Heart right ventricle (tissue), 16 donors: ENCODE data around the gene TOX2. TPM values are rescaled to one million over a fixed set of nuclear protein-coding genes. Genes with fewer than 3 reads are reported as not detected.

ENCODE experiments used
- ATAC-seq, 8 donors: fragments of 200-7000 bp; cut with Tn5 transposase; one replicate each; pipeline ENCODE4 v1.9.1; 2020; ENCODE audit warnings: mild to moderate bottlenecking in 8 of 8, moderate library complexity in 8 of 8, moderate number of reproducible peaks in 1 of 8
- DNase-seq, 2 donors: peaks; one replicate each; pipeline ENCODE4 v3.0.0-alpha.2; 2020
- H3K27ac ChIP-seq, 10 donors: fragments of 200-600 bp; sonication (generic) in 2 of 10; one replicate each; pipeline versions ENCODE4 v1.5.0 to v1.8.0; 2020 to 2022; ENCODE audit warnings: mild to moderate bottlenecking in 3 of 10
- H3K27me3 ChIP-seq, 7 donors: fragments of 200-600 bp; one replicate each; pipeline ENCODE4 v1.8.0; 2021 to 2022; ENCODE audit warnings: mild to moderate bottlenecking in 2 of 7
- H3K36me3 ChIP-seq, 9 donors: fragments of 200-600 bp; sonication (generic) in 1 of 9; one replicate each; pipeline versions ENCODE4 v1.5.0 to v1.8.0; 2020 to 2022; ENCODE audit warnings: mild to moderate bottlenecking in 2 of 9
- H3K4me1 ChIP-seq, 9 donors: fragments of 200-600 bp; sonication (generic) in 1 of 9; one replicate each; pipeline versions ENCODE4 v1.5.0 to v1.8.0; 2020 to 2022; ENCODE audit warnings: mild to moderate bottlenecking in 4 of 9
- H3K4me3 ChIP-seq, 10 donors: fragments of 200-600 bp; sonication (generic) in 2 of 10; one replicate each; pipeline versions ENCODE4 v1.5.0 to v1.8.0; 2020 to 2022; ENCODE audit warnings: mild to moderate bottlenecking in 7 of 10, moderate library complexity in 2 of 10
- H3K9me3 ChIP-seq, 11 donors: fragments of 200-600 bp in 10 of 11; sonication (generic) in 2 of 11; one replicate each; pipeline versions ENCODE4 v1.5.0 to v1.8.0; 2013 to 2022; ENCODE audit warnings: mild to moderate bottlenecking in 2 of 11, control low read depth in 1 of 11, moderate library complexity in 1 of 11
- CTCF ChIP-seq, 9 donors: fragments of 200-600 bp; sonication (generic) in 2 of 9; IDR thresholded peaks; one replicate each; pipeline versions ENCODE4 v1.5.0 to v1.8.0; 2021 to 2022; ENCODE audit warnings: antibody characterized with exemption in 9 of 9, mild to moderate bottlenecking in 5 of 9, moderate library complexity in 1 of 9
- WGBS, 2 donors: extraction: QIAGEN DNeasy Blood & Tissue Kit; methylation state at CpG; one replicate each; pipeline ENCODE4 v1.1.7; 2013; ENCODE audit warnings: inconsistent platforms in 1 of 2; 5-methylcytosine and 5-hydroxymethylcytosine counted together
- intact Hi-C, 10 donors: fragments of 100-400 bp; cut with DNase I; formaldehyde crosslinking; loops; one replicate each; pipeline versions ENCODE4 v1.11.1 to v1.14.2; 2022
- polyA plus RNA-seq, 2 donors: library from polyadenylated mRNA; stranded (reverse); fragments of 200-250 nt; gene quantifications; one replicate each; pipeline ENCODE4 v1.2.3, GENCODE V29; 2013
- total RNA-seq, 10 donors: library from RNA; stranded (reverse); fragmentation: NEBNext Ultra II Directional in 3 of 10; extraction: Animal tissue kit (Norgen Biotek cat#: 25700) in 3 of 10; gene quantifications; one replicate each; pipeline versions ENCODE4 v1.2.1 to v1.2.4, GENCODE V29; 2021 to 2023
- donor health status: Arrhythmogenic right ventricular cardiomyopathy.
- donor health status: ischemic (EF 13 %, LVEDD 7.1; RV severe dilation, severe dysfunction).
- donor health status: healthy with polysubstance abuse.
- donor health status: DM: no; HTN: yes; CAD: no.
- donor health status: DM: no; HTN: no; CAD: no.
- donor health status: ischemic (EF 25% LVEDD 6.9; RV normal size, moderate dysfunction).
- donor health status: ischemic (EF 25% LVEDD 5.7; RV mildly dilated, moderate dysfunction).
- donor health status: healthy.
- donor health status: DM: yes; HTN: yes; CAD: no.
- donor health status: Ischemic cardiomyopathy.
- donor health status: ischemic (EF 35%, LVEDD 5.7; RV mildly dilated, moderate dysfunction).
- donor health status: nonischemic (EF 11% LVEDD 7.7; RV severe dilation, severe dysfunction).
- donor health status: DM: yes; HTN: yes; CAD: no.
- donor health status: PGD.
- donor health status: ischemic (EF 29% LVEDD 5.4; RV normal size, mild dysfunction).
- donor health status: nonischemic (EF 23%, LVEDD 6.1; RV moderate dilation, normal function).

TOX2 gene
- total and polyA plus RNA-seq, 12 donors: 0.25 to 2.0 (median 1.1) TPM

GRCh38 chr20:43962530-43962929 lies 47.9 kb downstream of the TOX2 start:
- WGBS, 2 donors: 86 to 89% methylated on average over 4 of the region's 4 CpGs
- no peak for DNase-seq
- TF ChIP-seq CTCF (IDR thresholded peaks at IDR 0.05): no peak

GRCh38 chr20:43963233-43963632 lies 48.6 kb downstream of the TOX2 start:
- DNase-seq (no peak), ATAC-seq (no peak)
- Histone ChIP-seq H3K36me3 (no peaks in the 10 kb centered on the region), H3K27ac (no peak overlapping the region), H3K27me3 (peaks cover 0 to 7% (median 0%) of the 10 kb centered on the region in 7 donors), H3K4me3 (no peak overlapping the region), H3K9me3 (no peaks in the 10 kb centered on the region), H3K4me1 (peaks cover 0 to 41% (median 16%) of the 10 kb centered on the region in 9 donors)
- no peak for TF ChIP-seq CTCF (IDR thresholded peaks at IDR 0.05)
- 80 to 83% methylated on average over 5 of the region's 5 CpGs for WGBS, 2 donors
- intact Hi-C loops: no loop called here

More at GRCh38 chr20:43962530-43962929, 47.9 kb downstream of the TOX2 start:
- Histone ChIP-seq H3K27me3 (peaks cover 0 to 7% (median 0%) of the 10 kb centered on the region in 7 donors), H3K36me3 (no peaks in the 10 kb centered on the region), H3K27ac (no peak overlapping the region), H3K4me1 (peaks cover 0 to 42% (median 16%) of the 10 kb centered on the region in 9 donors), H3K4me3 (no peak overlapping the region), H3K9me3 (no peaks in the 10 kb centered on the region)
- no peak for ATAC-seq
- intact Hi-C loops: no loop called here

DNA sequence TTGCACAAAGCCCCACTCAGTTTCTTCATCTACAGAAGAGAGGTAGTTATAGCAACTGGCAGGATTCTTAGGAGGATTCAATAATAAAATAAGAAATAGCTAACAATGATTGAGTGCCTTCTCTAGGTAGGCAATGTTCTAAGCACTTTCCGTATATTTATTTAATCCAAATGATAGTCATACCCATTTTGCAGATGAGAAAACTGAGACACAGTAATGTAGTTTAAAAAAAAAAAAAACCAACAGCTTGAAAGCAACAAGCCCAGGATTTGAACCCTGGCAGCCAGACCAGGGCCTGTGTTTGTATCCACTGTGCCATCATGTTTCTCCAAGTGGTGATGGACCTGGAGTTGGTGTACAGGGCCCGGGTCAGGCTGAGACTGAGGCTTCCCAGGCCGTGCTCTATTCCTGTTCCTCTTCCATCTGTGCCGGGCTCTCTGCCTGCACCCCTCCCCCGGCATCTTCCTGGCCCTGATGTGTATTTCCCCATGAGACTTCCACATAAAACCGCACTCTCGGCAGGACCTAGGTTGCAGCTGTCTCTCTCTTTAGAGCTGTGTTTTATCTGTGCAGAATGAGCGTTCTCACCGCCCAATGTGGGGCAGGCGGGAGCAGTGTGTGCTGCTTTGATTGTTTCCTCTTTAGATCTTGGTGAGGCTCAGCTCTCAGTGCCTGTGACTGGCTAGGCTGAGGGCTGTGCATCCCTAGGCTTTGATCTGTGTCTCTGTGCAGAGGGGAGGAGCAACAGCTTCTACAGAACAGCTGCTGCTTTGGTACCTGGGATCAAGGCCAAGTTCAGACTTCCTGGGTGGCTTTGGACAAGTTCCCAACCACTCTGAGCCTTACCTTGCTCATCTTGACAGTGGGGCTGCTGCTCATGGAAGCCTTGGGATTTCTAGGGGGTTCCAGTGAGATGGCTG lies 49.5 kb downstream of the TOX2 start:
- DNase-seq (peak; percentile 42 to 43), ATAC-seq (peak; percentile 56 to 88 (median 78))
- H3K4me1 ChIP-seq: peaks cover 0 to 32% (median 7%) of the 10 kb centered on the region in 9 donors
- H3K36me3 ChIP-seq: no peaks in the 10 kb centered on the region
- no peaks in the 10 kb centered on the region for H3K9me3 ChIP-seq
- intact Hi-C loops: no loop called here
- H3K4me3 ChIP-seq: no peak overlapping the region
- 30 to 34% methylated on average over 10 of the region's 10 CpGs for WGBS, 2 donors
- H3K27ac ChIP-seq: peak overlapping the region in 1 of 10 donors; percentile 8
- H3K27me3 ChIP-seq: peaks cover 0 to 7% (median 0%) of the 10 kb centered on the region in 7 donors
- no peak for TF ChIP-seq CTCF (IDR thresholded peaks at IDR 0.05)

DNA sequence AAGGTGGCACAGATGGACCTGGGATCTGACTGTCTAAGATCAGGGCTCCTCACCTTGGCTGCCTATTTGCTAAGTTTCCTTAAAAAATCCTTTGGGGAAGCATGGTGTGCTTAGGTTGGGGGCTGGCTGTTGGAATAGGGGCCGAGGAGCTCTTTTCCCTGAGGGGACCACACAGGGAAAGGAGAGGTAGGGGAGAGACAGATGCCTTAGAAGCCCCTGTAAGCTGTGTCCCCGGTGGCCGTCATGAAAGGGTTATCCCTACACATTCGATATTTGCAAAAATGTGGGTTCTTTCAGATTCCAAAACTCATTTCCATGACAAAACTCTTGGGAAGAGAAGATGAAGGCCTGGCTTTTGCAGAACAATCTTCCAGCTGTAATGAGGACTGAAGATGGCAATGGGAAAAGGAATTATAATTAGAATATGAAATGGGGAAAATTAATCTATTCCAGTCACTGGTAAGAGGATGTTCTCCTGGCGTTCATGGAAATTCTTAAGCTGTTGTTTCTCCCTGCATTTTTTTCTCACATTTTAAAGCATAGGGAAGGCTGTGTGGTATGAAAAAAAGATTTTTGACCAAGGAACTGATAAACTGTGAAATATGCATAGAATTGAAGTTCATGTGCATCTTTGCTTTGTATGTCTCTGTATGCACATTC lies 53.8 kb downstream of the TOX2 start:
- ATAC-seq (no peak), DNase-seq (no peak)
- TF ChIP-seq CTCF (IDR thresholded peaks at IDR 0.05): no peak
- H3K27me3 ChIP-seq: peaks cover 0 to 8% (median 0%) of the 10 kb centered on the region in 7 donors
- H3K4me1 ChIP-seq: peaks cover 0 to 23% (median 0%) of the 10 kb centered on the region in 9 donors
- 42% methylated on average over 5 of the region's 5 CpGs for WGBS, 2 donors
- no peak overlapping the region for H3K27ac ChIP-seq
- intact Hi-C loops: no loop called here
- no peak overlapping the region for H3K4me3 ChIP-seq
- no peaks in the 10 kb centered on the region for H3K36me3 ChIP-seq
- H3K9me3 ChIP-seq: peaks cover 0 to 4% (median 0%) of the 10 kb centered on the region in 11 donors
